H1 (cell line): ENCODE measurements around the gene POTEG. TPM values are rescaled to one million over a fixed set of nuclear protein-coding genes. Genes with fewer than 3 reads are reported as not detected.
"Not testable (repeated sequence)": the region's sequence is repeated elsewhere in the genome, so short reads cannot be mapped to it uniquely, and the experiment has no call there.

Source experiments
- CTCF ChIA-PET: fragments of 300-600 bp; sonication (Branson Sonifier 250); formaldehyde crosslinking; loops from one replicate; lab custom pipeline; 2021; ENCODE audit not compliant: partially characterized antibody; lab: Charles Lee
- POLR2A ChIA-PET: fragments of 300-600 bp; sonication (Branson Sonifier 250); formaldehyde crosslinking; loops from one replicate; lab custom pipeline; 2021; ENCODE audit warnings: inconsistent platforms; ENCODE audit not compliant: partially characterized antibody; lab: Charles Lee
- DNase-seq, 2 experiments: peaks; one replicate each; pipeline versions ENCODE4 v3.0.0 to v3.0.0-alpha.2; 2010 to 2022; ENCODE audit warnings: low spot score in 2 of 2, low read depth in 1 of 2, mixed read lengths in 1 of 2
- FAIRE-seq: peaks from 2 replicates; lab custom pipeline; 2011; peaks lifted over from hg19 to GRCh38; lab: Jason Lieb, UNC
- H2AFZ ChIP-seq: 2 replicates; pipeline ENCODE4 v1.8.1; 2012; ENCODE audit warnings: low read length, inconsistent platforms
- H2AK5ac ChIP-seq: 2 replicates; pipeline ENCODE4 v1.6.1; 2013; ENCODE audit warnings: low read depth, low read length
- H2BK120ac ChIP-seq: replicated peaks from 2 replicates; pipeline ENCODE3; 2013; ENCODE audit warnings: low read depth, low read length, inconsistent platforms
- H2BK12ac ChIP-seq: 2 replicates; pipeline ENCODE4 v1.6.1; 2013; ENCODE audit warnings: low read depth, low read length
- H2BK15ac ChIP-seq: 2 replicates; pipeline ENCODE4 v1.6.1; 2013; ENCODE audit warnings: low read length
- H2BK20ac ChIP-seq: 2 replicates; pipeline ENCODE4 v1.6.1; 2013; ENCODE audit warnings: low read length
- H2BK5ac ChIP-seq: 2 replicates; pipeline ENCODE4 v1.6.1; 2013; ENCODE audit warnings: low read depth, low read length
- H3K14ac ChIP-seq: 2 replicates; pipeline ENCODE4 v1.6.1; 2013; ENCODE audit warnings: inconsistent platforms; ENCODE audit not compliant: insufficient read length
- H3K18ac ChIP-seq: 2 replicates; pipeline ENCODE4 v1.6.1; 2013; ENCODE audit warnings: low read length; ENCODE audit errors: extremely low read depth
- H3K23ac ChIP-seq: 2 replicates; pipeline ENCODE4 v1.6.1; 2013; ENCODE audit warnings: inconsistent platforms; ENCODE audit not compliant: insufficient read length
- H3K23me2 ChIP-seq: 2 replicates; pipeline ENCODE4 v1.6.1; 2013; ENCODE audit warnings: low read depth, low read length
- H3K27ac ChIP-seq: 2 replicates; pipeline ENCODE4 v1.6.1; 2011; ENCODE audit warnings: low read depth, low read length, inconsistent platforms
- H3K27me3 ChIP-seq, 4 experiments: replicated peaks in 1 of 4; 1 replicate in 1 of 4; 2 replicates in 3 of 4; pipeline versions ENCODE4 v1.6.1 to v1.8.1; 2011 to 2013; ENCODE audit warnings: low read length in 3 of 4, mild to moderate bottlenecking in 3 of 4, inconsistent platforms in 2 of 4, mixed read lengths in 2 of 4, moderate library complexity in 1 of 4; ENCODE audit not compliant: control insufficient read depth in 3 of 4, insufficient read depth in 3 of 4; ENCODE audit errors: extremely low read depth in 1 of 4
- H3K36me3 ChIP-seq, 4 experiments: 2 replicates each; pipeline versions ENCODE4 v1.6.1 to v1.8.1; 2011 to 2013; ENCODE audit warnings: mild to moderate bottlenecking in 4 of 4, low read length in 3 of 4, moderate library complexity in 2 of 4, control low read depth in 1 of 4, inconsistent platforms in 1 of 4; ENCODE audit not compliant: insufficient read depth in 4 of 4, control insufficient read depth in 2 of 4
- H3K4ac ChIP-seq: replicated peaks from 2 replicates; pipeline ENCODE3; 2013; ENCODE audit warnings: low read length, low read depth, mixed read lengths, inconsistent platforms; ENCODE audit not compliant: insufficient read length
- H3K4me1 ChIP-seq, 4 experiments: replicated peaks in 1 of 4; 1 replicate in 1 of 4; 2 replicates in 3 of 4; pipeline versions ENCODE4 v1.6.1 to v1.8.1; 2011 to 2013; ENCODE audit warnings: low read length in 3 of 4, inconsistent platforms in 2 of 4, mixed read lengths in 1 of 4; ENCODE audit not compliant: insufficient read depth in 4 of 4, control insufficient read depth in 3 of 4
- H3K4me2 ChIP-seq, 2 experiments: 2 replicates each; pipeline versions ENCODE4 v1.6.1 to v1.8.1; 2011 to 2013; ENCODE audit warnings: low read depth in 2 of 2, low read length in 2 of 2, control low read depth in 1 of 2, inconsistent platforms in 1 of 2, mild to moderate bottlenecking in 1 of 2; ENCODE audit not compliant: insufficient read depth in 1 of 2
- H3K4me3 ChIP-seq, 4 experiments: fragments of 200-600, 300-600 bp in 1 of 4; sonication (generic), shearing (Covaris generic), sonication (Bioruptor Twin) in 1 of 4; 2 replicates each; pipeline versions ENCODE4 v1.5.1 to v1.8.1; 2011 to 2016; ENCODE audit warnings: low read length in 4 of 4, low read depth in 3 of 4, control low read depth in 2 of 4, inconsistent platforms in 2 of 4, mild to moderate bottlenecking in 2 of 4, mixed read lengths in 1 of 4, moderate library complexity in 1 of 4; ENCODE audit not compliant: insufficient read depth in 2 of 4; ENCODE audit errors: extremely low read depth in 1 of 4
- H3K56ac ChIP-seq: replicated peaks from 2 replicates; pipeline ENCODE3; 2013; ENCODE audit warnings: low read depth, mild to moderate bottlenecking, mixed read lengths, low read length, inconsistent platforms; ENCODE audit not compliant: insufficient read length
- H3K79me1 ChIP-seq: 2 replicates; pipeline ENCODE4 v1.6.1; 2013; ENCODE audit warnings: low read depth, low read length, control low read depth
- H3K79me2 ChIP-seq, 2 experiments: 2 replicates each; pipeline versions ENCODE4 v1.6.1 to v1.8.1; 2012 to 2013; ENCODE audit warnings: low read length in 2 of 2, mild to moderate bottlenecking in 2 of 2, inconsistent platforms in 1 of 2; ENCODE audit not compliant: insufficient read depth in 2 of 2, control insufficient read depth in 1 of 2
- H3K9ac ChIP-seq, 4 experiments: replicated peaks in 1 of 4; 1 replicate in 1 of 4; 2 replicates in 3 of 4; pipeline versions ENCODE4 v1.6.1 to v1.8.1; 2011 to 2013; ENCODE audit warnings: low read depth in 3 of 4, low read length in 3 of 4, control low read depth in 2 of 4, mild to moderate bottlenecking in 2 of 4, moderate library complexity in 2 of 4, inconsistent platforms in 1 of 4; ENCODE audit errors: extremely low read depth in 1 of 4
- H3K9me3 ChIP-seq, 2 experiments: 2 replicates each; pipeline versions ENCODE4 v1.6.1 to v1.8.1; 2012 to 2013; ENCODE audit warnings: mild to moderate bottlenecking in 2 of 2, moderate library complexity in 2 of 2, control low read depth in 1 of 2, inconsistent platforms in 1 of 2, low read depth in 1 of 2, low read length in 1 of 2, mixed read lengths in 1 of 2; ENCODE audit not compliant: insufficient read depth in 2 of 2
- H4K20me1 ChIP-seq, 2 experiments: replicated peaks in 1 of 2; 2 replicates each; pipeline versions ENCODE3 to v1.8.1; 2011 to 2013; ENCODE audit warnings: inconsistent platforms in 2 of 2, low read length in 2 of 2, mild to moderate bottlenecking in 1 of 2; ENCODE audit not compliant: insufficient read depth in 2 of 2, control insufficient read depth in 1 of 2
- H4K5ac ChIP-seq: 2 replicates; pipeline ENCODE4 v1.6.1; 2013; ENCODE audit warnings: low read length, low read depth, mixed read lengths, inconsistent platforms; ENCODE audit not compliant: insufficient read length
- H4K8ac ChIP-seq: 2 replicates; pipeline ENCODE4 v1.8.0; 2013; ENCODE audit warnings: mild to moderate bottlenecking, moderate library complexity, low read length, inconsistent platforms; ENCODE audit not compliant: insufficient read depth; ENCODE audit errors: extremely low read depth
- H4K91ac ChIP-seq: replicated peaks from 2 replicates; pipeline ENCODE3; 2013; ENCODE audit warnings: low read length, mixed read lengths, inconsistent platforms; ENCODE audit not compliant: insufficient read length
- WGBS, 2 experiments: shearing (Covaris generic) in 1 of 2; methylation state at CpG; one replicate each; pipeline versions ENCODE4 v1.1.6 to v1.1.7; 2013 to 2015; ENCODE audit warnings: low lambda C conversion rate in 2 of 2, mixed read lengths in 2 of 2, inconsistent platforms in 1 of 2, low coverage in 1 of 2, missing lambda C conversion rate in 1 of 2; ENCODE audit not compliant: insufficient replicate concordance in 2 of 2, insufficient coverage in 1 of 2, insufficient read length in 1 of 2; ENCODE audit errors: extremely low coverage in 1 of 2, missing lambda C conversion rate in 1 of 2; 5-methylcytosine and 5-hydroxymethylcytosine counted together
- polyA plus RNA-seq, 7 experiments: library from polyadenylated mRNA; depleted of rRNA in 3 of 7; stranded (reverse) in 5 of 7; unstranded in 2 of 7; fragments of >200 nt in 5 of 7; fragments of 200-250 nt in 2 of 7; gene quantifications; 1 replicate in 5 of 7; 2 replicates in 1 of 7; 4 replicates in 1 of 7; pipeline versions ENCODE4 v1.2.1 to v1.2.3, GENCODE V29; 2011 to 2013; ENCODE audit warnings: missing spikeins in 2 of 7, mixed read lengths in 2 of 7
- total RNA-seq: library from RNA; stranded (reverse); fragmentation: NEBNext Ultra II Directional; extraction: Animal tissue kit (Norgen Biotek cat#: 25700); gene quantifications from 2 replicates; pipeline ENCODE4 v1.2.1, GENCODE V29; 2021

POTEG gene
- total and polyA plus RNA-seq, 2 of the 8 experiments (the other 6 are each of a cell fraction or from before 2014, with no cell fraction given) = not detected

- H2AK5ac ChIP-seq, FAIRE-seq, DNase-seq, H2BK12ac ChIP-seq, H3K14ac ChIP-seq, H4K91ac ChIP-seq, H4K8ac ChIP-seq, H2BK5ac ChIP-seq, H2BK120ac ChIP-seq, H3K23me2 ChIP-seq, H4K5ac ChIP-seq, H4K20me1 ChIP-seq, H3K4me3 ChIP-seq, H3K4me1 ChIP-seq, H3K27me3 ChIP-seq, H2AFZ ChIP-seq, H3K18ac ChIP-seq, H3K56ac ChIP-seq, H3K27ac ChIP-seq, POLR2A ChIA-PET, H3K36me3 ChIP-seq, H3K4ac ChIP-seq, CTCF ChIA-PET, H3K79me2 ChIP-seq, H3K23ac ChIP-seq, H2BK15ac ChIP-seq, H3K79me1 ChIP-seq, H2BK20ac ChIP-seq, H3K9ac ChIP-seq, H3K4me2 ChIP-seq: not testable (repeated sequence)
- WGBS, 2 experiments = no CpG with 5 or more reads among the region's 6 CpGs
- peaks cover 0 to 11% of the 10 kb centered on the region in 2 experiments; a peak in 2 of 4 replicates for H3K9me3 ChIP-seq
Measured at GRCh38 chr14:19383008-19383584, 51.0 kb downstream of the POTEG start.

DNA sequence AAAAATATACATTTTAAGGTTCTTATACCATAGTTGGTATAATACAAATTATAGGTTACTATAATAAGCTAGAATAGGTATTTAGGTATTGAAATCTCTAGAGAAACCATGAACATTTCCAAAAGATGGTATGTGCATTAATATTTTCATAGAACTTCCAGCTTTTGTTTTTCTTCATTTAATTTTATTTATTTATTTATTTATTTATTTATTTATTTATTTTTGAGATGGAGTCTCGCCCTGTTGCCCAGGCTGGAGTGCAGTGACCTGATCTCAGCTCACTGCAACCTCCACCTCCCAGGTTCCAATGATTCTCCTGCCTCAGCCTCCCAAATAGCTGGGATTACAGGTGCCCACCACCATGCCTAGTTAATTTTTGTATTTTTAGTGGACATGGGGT is 54.0 kb downstream of the POTEG start:
- H3K4me1 ChIP-seq, H4K8ac ChIP-seq, H3K27ac ChIP-seq, H3K79me1 ChIP-seq, H3K4ac ChIP-seq, H4K5ac ChIP-seq, DNase-seq, H2AK5ac ChIP-seq, H3K23me2 ChIP-seq, H2BK20ac ChIP-seq, H3K14ac ChIP-seq, H2BK5ac ChIP-seq, H3K9ac ChIP-seq, H2BK120ac ChIP-seq, H3K23ac ChIP-seq, H4K91ac ChIP-seq, H3K36me3 ChIP-seq, POLR2A ChIA-PET, H2BK12ac ChIP-seq, H3K79me2 ChIP-seq, H3K56ac ChIP-seq, H2BK15ac ChIP-seq, H3K4me2 ChIP-seq, H2AFZ ChIP-seq, CTCF ChIA-PET, H3K18ac ChIP-seq, H3K4me3 ChIP-seq, FAIRE-seq, H3K27me3 ChIP-seq, H4K20me1 ChIP-seq: not testable (repeated sequence)
- peaks cover 0 to 11% of the 10 kb centered on the region in 2 experiments; a peak in 2 of 4 replicates for H3K9me3 ChIP-seq
- 70% methylated on average over 1 of the region's 1 CpG; no CpG with 5 or more reads in 1 of the 2 experiments for WGBS, 2 experiments
